ENCODE results near the gene GARIN1A.
"Not testable (repeated sequence)": the region's sequence is repeated elsewhere in the genome, so short reads cannot be mapped to it uniquely, and the experiment has no call there.

DNA sequence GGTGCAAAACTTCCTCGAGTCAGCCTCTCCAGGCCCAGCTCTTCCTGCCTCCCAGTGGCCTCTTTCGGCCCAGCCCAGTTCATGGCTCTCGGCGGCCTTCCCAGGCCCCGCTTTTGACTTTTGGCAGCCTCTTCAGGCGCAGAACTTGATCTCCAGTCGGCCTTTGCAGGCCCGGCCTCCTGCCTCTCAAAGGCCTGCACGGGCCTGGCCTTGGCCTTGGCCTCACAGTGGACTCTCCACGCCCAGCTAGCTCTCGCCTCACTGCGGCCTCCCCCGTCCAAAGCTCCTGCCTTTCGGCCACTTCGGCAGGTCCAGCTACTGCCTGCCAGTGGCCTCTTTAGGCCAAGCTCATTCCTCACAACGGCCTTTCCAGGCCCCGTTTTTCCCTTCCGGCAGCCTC is 17.6 kb upstream of the GARIN1A start:
- TF ChIP-seq, protein P1, sequence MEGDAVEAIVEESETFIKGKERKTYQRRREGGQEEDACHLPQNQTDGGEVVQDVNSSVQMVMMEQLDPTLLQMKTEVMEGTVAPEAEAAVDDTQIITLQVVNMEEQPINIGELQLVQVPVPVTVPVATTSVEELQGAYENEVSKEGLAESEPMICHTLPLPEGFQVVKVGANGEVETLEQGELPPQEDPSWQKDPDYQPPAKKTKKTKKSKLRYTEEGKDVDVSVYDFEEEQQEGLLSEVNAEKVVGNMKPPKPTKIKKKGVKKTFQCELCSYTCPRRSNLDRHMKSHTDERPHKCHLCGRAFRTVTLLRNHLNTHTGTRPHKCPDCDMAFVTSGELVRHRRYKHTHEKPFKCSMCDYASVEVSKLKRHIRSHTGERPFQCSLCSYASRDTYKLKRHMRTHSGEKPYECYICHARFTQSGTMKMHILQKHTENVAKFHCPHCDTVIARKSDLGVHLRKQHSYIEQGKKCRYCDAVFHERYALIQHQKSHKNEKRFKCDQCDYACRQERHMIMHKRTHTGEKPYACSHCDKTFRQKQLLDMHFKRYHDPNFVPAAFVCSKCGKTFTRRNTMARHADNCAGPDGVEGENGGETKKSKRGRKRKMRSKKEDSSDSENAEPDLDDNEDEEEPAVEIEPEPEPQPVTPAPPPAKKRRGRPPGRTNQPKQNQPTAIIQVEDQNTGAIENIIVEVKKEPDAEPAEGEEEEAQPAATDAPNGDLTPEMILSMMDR (IDR thresholded peaks at IDR 0.05) = not testable (repeated sequence)
- TF ChIP-seq POLR2A (IDR thresholded peaks at IDR 0.05) = not testable (repeated sequence)
